Right lobe of liver (tissue), 4 donors: ENCODE measurements around the gene RIMS3.

Experiments used
- POLR2A ChIP-seq: fragments of 450-650 bp; IDR thresholded peaks from one replicate; pipeline ENCODE4 v1.6.1; 2017; ENCODE audit warnings: antibody characterized with exemption, mild to moderate bottlenecking
- TF ChIP-seq, protein P1 (sequence below), 4 donors: fragments of 200-600 bp in 3 of 4; fragments of 450-650 bp in 1 of 4; IDR thresholded peaks; one replicate each; pipeline versions ENCODE4 v1.5.1 to v1.8.0; 2016 to 2022; ENCODE audit warnings: antibody characterized with exemption in 4 of 4, mild to moderate bottlenecking in 2 of 4
- donor health status: DM: no; HTN: no; CAD: no.
- donor health status: DM: no; HTN: no; CAD: no.
- donor health status: DM: no; HTN: yes; CAD: no.

DNA sequence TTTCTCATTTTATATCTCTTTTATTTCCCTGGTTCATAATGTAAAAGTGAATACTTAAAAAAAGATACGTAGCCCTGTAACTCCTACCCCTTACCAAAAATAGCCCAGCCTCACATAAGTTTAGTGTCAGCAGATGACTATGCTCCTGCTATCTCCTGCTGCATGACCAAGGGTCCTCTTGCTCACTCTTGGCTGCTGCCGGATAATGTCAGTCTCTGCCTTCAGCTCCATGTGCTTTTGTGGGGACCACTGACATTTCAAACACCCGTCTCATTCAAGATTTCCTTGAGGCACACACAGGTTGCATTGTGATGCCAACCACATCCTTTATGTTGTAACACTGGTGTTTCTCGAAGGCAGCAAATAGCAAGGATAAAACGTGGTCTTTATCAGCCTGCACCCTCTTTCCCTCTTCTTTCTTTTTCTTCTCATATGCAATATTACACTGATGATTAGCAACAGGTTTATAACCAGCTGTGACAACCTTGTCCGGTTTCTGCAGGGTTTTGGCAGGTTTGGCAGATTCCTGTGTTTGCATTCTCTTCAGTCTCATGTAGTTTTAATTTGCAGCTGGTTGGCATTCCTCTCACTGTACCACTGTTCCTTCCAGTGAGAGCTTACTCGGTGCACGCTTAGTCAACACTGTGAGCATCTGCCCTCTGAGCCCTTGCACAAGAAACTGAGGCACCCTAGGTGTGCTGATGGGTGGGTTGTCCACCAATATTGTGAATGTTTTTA is 71.9 kb downstream of the RIMS3 start:
- TF ChIP-seq, protein P1, sequence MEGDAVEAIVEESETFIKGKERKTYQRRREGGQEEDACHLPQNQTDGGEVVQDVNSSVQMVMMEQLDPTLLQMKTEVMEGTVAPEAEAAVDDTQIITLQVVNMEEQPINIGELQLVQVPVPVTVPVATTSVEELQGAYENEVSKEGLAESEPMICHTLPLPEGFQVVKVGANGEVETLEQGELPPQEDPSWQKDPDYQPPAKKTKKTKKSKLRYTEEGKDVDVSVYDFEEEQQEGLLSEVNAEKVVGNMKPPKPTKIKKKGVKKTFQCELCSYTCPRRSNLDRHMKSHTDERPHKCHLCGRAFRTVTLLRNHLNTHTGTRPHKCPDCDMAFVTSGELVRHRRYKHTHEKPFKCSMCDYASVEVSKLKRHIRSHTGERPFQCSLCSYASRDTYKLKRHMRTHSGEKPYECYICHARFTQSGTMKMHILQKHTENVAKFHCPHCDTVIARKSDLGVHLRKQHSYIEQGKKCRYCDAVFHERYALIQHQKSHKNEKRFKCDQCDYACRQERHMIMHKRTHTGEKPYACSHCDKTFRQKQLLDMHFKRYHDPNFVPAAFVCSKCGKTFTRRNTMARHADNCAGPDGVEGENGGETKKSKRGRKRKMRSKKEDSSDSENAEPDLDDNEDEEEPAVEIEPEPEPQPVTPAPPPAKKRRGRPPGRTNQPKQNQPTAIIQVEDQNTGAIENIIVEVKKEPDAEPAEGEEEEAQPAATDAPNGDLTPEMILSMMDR (IDR thresholded peaks at IDR 0.05): no peak
- TF ChIP-seq POLR2A: no peak
